Activated naive CD4-positive, alpha-beta T cell treated with anti-CD3 and anti-CD28 coated beads, Interleukin-2, amount 50 U/mL, for 24 hours (primary cell): Measurements from ENCODE around the gene TRAK1.

ENCODE experiments used
- H3K27ac Mint-ChIP-seq: one replicate; pipeline ENCODE4 v1.8.0; 2021; ENCODE audit warnings: mild to moderate bottlenecking, mixed read lengths
- H3K27me3 Mint-ChIP-seq: one replicate; pipeline ENCODE4 v1.8.0; 2021; ENCODE audit warnings: mixed read lengths
- H3K36me3 Mint-ChIP-seq: one replicate; pipeline ENCODE4 v1.8.0; 2021; ENCODE audit warnings: mixed read lengths
- H3K4me1 Mint-ChIP-seq: one replicate; pipeline ENCODE4 v1.8.0; 2021; ENCODE audit warnings: mixed read lengths
- H3K4me3 Mint-ChIP-seq: one replicate; pipeline ENCODE4 v1.8.0; 2021; ENCODE audit warnings: mild to moderate bottlenecking, mixed read lengths
- H3K9me3 Mint-ChIP-seq: one replicate; pipeline ENCODE4 v1.8.0; 2021; ENCODE audit warnings: mixed read lengths

The TRAK1 gene

DNA sequence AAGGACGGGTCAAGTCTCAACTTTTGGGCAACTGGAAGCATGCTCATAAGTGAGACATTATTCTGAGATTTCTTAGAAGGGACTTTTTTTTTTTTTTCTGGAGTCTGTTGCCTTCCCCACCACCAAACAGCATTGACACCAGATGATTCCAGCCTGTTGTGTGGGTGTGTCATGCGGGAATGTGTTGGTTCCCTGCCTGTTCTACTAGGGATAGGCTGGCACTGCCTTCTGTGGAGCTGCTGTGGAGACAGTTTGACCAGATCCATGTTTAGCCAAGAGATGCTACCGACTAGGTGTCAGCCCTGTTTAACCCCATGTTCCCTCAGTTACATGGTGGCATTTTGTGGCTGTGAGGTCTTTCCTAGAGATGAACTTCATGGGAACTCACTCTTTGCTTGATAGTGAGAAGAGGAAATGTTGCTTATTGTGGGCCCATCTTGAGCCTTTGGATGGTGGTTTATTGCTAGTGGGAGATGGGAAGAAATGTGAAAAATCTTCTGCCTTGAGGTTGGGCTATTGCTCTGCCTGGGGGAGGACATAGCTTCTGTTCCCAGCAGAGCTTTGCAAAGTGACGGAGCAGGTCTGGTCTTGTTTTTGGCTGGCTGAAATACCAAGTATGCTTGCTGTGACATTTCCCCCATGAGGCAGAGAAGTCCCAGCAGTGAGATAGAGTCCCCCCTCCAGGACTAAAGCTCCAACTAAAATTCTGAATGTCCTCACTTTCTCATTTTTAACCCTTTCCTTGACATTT lies 31.3 kb downstream of the TRAK1 start:
- no peak overlapping the region for H3K4me3 Mint-ChIP-seq
- H3K36me3 Mint-ChIP-seq, result peaks cover 11% of the 10 kb centered on the region
- H3K27ac Mint-ChIP-seq, result no peak overlapping the region
- H3K4me1 Mint-ChIP-seq, result peaks cover 9% of the 10 kb centered on the region
- H3K9me3 Mint-ChIP-seq, result no peaks in the 10 kb centered on the region
- no peaks in the 10 kb centered on the region for H3K27me3 Mint-ChIP-seq

DNA sequence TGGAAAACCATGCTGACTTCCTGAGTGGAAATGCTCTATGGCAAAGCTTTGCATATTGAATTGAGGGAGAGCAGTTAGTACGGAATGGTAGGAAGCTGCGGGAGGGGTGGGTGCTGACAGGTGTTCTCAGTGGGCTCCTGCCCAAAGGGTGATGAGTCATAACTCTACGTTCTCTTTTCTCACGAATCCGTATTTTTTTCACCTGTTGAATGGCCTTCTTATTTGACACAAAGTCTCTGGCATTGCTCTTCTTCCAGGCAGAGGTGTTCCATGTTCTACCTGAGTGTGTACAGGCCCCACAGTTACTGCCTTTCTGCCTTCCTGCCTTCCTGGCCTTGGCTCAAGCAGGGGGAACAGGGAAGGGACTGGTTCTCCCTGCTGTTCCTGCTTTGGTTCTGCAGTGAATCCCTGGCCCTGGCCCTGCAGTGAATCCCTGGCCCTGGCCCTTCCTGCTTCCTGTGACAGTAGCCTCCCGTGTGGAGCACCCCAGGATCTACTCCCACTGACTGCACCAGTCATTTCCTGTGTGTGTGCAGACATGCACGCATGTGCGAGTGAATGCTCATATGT lies 31.9 kb downstream of the TRAK1 start:
- Mint-ChIP-seq H3K4me3 (no peak overlapping the region), H3K27ac (no peak overlapping the region), H3K36me3 (peaks cover 11% of the 10 kb centered on the region), H3K27me3 (no peaks in the 10 kb centered on the region), H3K9me3 (no peaks in the 10 kb centered on the region), H3K4me1 (peaks cover 8% of the 10 kb centered on the region)

DNA sequence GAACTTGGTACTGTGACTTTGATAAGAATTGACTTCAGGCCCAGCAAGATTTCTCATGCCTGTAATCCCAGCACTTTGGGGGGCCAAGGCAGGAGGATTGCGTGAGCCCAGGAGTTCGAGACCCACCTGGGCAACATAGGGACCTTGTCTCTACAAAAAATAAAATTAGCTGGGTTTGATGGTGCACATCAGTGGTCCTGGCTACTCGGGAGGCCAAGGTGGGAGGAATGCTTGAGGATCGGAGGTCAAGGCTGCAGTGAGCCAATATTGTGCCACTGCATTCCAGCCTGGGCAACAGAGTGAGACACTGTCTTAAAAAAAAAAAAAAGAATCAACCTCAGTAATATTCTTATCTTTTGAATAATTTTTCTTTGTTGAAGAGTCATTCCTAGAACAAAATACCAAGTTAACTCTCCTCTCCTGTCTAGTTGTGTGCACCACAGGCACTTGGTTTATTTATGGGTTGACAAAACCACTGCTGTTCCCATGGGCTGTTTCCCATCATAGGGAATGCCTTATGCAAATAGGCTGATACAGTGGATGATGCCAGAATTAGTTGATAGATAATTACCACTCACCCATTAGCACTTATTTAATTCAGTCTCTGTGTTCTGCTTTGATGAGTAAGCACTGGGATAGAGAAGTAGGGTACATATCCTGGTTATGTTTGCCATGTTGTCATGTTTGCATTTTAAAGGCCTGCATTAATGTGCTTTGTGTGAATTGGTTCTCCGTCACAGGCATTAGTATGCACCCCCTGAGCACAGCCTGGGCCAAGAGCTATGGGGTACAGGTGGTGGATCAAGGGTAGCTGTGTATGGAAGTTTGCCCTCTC lies 32.9 kb downstream of the TRAK1 start:
- peaks cover 14% of the 10 kb centered on the region for H3K36me3 Mint-ChIP-seq

DNA sequence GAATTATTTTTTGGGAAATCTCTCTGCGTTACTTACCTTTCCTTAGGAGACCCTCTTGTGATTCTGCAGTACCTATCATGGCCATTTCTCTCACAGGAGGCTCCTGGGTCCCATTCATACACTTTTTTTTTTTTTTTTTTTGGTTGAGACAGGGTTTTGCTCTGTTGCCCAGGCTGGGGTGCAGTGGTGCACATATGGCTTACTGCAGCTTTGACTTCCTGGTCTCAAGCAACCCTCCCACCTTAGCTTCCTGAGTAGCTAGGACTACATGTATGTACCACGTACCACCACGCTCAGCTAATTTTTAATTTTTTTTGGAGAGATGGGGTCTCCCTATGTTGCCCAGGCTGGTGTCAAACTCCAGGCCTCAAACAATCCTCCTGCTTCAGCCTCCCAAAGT lies 36.1 kb downstream of the TRAK1 start:
- H3K4me3 Mint-ChIP-seq, result no peak overlapping the region

More for the DNA sequence above, 32.9 kb downstream of the TRAK1 start:
- H3K27me3 Mint-ChIP-seq, result no peaks in the 10 kb centered on the region
- H3K4me3 Mint-ChIP-seq, result no peak overlapping the region
- no peak overlapping the region for H3K27ac Mint-ChIP-seq
- no peaks in the 10 kb centered on the region for H3K9me3 Mint-ChIP-seq
- H3K4me1 Mint-ChIP-seq, result peaks cover 6% of the 10 kb centered on the region

DNA sequence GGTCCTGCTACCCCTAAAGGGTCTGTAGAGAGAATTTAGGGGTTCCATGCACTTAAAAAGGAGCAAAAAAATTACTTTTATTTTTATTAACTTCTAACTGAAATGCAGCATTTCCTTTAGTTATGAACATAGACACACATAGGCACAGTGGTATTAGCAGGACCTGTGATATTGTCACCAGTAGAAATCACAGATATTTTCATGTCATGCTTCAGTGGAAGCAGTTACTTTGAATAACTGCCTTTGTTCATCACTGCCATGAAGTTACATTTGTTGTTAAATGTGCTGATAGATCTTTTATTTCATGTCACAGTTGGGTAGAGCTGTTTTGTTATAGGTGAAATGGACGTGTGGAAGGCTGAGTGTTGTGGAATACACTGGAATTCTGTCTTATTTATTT lies 37.4 kb downstream of the TRAK1 start:
- no peak overlapping the region for H3K27ac Mint-ChIP-seq
- no peaks in the 10 kb centered on the region for H3K9me3 Mint-ChIP-seq
- no peaks in the 10 kb centered on the region for H3K4me1 Mint-ChIP-seq
- H3K36me3 Mint-ChIP-seq, result peaks cover 24% of the 10 kb centered on the region
- no peaks in the 10 kb centered on the region for H3K27me3 Mint-ChIP-seq
- H3K4me3 Mint-ChIP-seq, result no peak overlapping the region

More for the DNA sequence above, 36.1 kb downstream of the TRAK1 start:
- Mint-ChIP-seq H3K27me3 (no peaks in the 10 kb centered on the region), H3K9me3 (no peaks in the 10 kb centered on the region), H3K27ac (no peak overlapping the region), H3K36me3 (peaks cover 16% of the 10 kb centered on the region), H3K4me1 (no peaks in the 10 kb centered on the region)

DNA sequence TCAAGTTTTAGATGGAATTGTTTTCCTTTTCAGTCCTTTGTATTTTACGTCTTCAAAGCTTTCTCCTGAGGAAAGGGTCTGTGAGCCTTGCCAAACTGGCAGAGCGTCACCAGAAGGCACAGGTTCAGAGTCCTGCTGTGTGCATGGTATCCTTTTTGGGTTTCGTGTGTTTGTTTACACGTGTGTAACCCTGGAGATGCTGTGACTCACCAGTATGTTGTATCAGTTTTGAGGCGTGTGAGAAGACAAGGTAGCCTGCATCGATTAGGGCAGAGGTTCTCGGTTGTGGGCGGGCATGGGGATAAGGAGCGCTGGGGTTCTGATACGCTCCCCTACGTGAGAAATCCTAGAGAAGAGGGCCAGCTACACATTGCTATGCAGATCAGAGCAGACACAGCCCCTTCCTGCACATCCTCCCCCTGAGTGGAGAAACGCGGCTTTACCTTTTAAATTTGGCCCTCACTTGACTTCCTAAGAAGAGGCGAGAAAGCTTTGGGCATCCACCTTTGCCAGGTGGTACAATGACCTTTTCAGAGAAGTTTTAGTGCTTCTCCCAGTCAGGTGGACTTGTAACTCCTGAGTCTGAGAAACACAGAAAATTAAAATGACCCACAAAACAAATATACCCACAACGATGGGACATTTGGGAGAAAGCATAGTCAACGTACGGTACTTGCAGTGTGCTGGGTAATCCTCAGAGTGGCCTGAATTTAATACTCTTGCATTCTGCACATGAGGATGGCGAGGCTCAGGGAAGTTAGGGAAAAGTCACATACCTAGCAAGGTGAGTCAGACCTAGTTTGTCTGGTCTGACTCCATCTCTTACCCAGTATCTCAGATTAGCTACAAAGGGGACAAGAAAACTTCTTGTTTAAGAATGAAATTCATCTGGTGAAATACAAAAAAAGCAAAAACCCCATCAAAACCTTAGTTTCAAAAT lies 38.1 kb downstream of the TRAK1 start:
- H3K27ac Mint-ChIP-seq, result no peak overlapping the region
- H3K9me3 Mint-ChIP-seq, result no peaks in the 10 kb centered on the region
- no peaks in the 10 kb centered on the region for H3K27me3 Mint-ChIP-seq
- H3K4me1 Mint-ChIP-seq, result no peaks in the 10 kb centered on the region
- peaks cover 24% of the 10 kb centered on the region for H3K36me3 Mint-ChIP-seq
- no peak overlapping the region for H3K4me3 Mint-ChIP-seq

DNA sequence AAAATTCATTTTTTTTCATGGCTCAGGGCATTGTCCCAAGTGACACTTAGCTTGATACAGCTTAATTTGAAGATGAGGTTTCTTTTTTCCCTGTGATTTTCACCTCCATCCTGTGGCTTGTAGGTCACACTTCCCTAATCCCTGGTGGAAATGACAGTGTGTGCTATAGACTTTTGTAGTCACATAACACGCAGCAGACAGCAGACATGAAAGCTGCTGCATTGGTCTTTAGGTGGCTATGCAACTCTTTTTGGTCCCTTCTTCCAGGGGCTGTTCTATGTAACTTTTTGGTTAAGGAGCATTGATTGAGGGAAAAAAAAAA lies 38.8 kb downstream of the TRAK1 start:
- Mint-ChIP-seq H3K27me3 (no peaks in the 10 kb centered on the region), H3K9me3 (no peaks in the 10 kb centered on the region), H3K27ac (no peak overlapping the region), H3K4me3 (no peak overlapping the region), H3K36me3 (peaks cover 17% of the 10 kb centered on the region), H3K4me1 (no peaks in the 10 kb centered on the region)

DNA sequence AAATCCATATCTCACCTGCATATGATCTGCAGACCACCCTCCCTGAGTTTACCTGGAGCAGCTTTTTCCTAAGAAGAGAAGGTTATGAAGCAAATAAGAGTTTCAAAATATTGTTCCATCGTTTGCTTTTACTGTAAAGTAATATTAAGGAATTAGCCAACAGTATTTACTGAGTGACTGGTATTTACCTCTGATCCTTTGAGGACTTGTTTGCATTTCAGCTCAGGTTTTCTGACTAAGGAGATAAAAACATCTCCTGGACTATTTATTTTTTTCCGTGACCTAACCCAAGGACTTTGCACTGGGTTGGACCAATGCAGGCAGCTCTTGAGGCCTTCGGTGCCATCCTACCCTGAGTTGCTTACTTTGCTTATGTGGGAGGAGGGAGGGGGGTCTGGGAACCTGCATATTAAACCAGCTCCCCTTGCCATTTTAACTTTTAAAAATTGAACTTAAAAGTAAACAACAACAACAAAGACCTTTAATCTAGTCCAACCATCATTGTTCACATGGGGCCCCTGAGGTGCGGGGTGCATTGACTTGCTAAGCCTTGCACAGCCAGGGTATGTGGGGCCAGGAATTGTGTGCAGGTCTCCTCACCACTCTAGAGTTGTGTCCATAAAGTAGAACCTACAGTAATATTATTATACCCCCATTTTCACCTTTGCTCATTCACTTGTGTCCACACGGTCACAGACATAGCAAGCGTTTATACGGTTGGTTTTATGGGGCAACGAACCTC lies 39.3 kb downstream of the TRAK1 start:
- no peaks in the 10 kb centered on the region for H3K9me3 Mint-ChIP-seq
- peaks cover under 1% of the 10 kb centered on the region for H3K4me1 Mint-ChIP-seq
- H3K27ac Mint-ChIP-seq, result no peak overlapping the region
- peaks cover 16% of the 10 kb centered on the region for H3K36me3 Mint-ChIP-seq
- no peaks in the 10 kb centered on the region for H3K27me3 Mint-ChIP-seq
- H3K4me3 Mint-ChIP-seq, result no peak overlapping the region

DNA sequence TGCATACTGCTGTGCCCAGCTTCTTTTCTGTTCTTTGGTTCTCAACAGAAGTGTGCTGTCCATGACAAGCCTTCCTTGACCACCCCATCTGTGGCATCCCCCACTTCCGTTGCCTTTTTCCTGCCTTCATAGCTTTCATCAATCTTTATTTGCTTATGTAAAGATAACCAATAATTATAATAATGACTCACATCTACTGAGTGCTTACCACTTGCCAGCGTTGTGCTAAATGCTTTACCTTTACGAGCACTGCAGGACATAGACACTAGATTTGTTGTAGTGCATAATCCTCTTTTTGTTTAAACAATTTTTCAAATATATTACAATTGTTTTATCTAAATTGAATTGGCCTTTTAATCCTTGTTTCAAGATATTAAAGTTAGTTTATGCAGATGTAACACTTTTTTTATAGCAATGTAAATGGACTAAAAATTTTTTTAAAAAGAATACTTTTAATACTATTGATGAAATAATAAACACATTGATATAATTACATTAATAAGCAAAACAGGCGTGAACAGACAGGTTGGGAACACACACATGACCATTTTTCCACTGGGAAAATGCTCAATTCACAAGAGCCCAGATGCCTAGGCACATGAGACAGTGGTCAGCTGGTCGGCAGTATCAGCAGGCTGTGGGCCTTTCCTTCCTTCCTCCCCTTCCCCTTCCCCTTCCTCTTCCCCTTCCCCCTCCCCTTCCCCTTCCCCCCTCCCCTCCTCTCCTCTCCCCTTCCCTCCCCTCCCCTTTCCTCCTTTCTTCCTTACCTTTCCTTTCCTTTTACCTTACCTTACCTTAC lies 42.5 kb downstream of the TRAK1 start:
- no peak overlapping the region for H3K27ac Mint-ChIP-seq
- H3K36me3 Mint-ChIP-seq, result peaks cover 19% of the 10 kb centered on the region

DNA sequence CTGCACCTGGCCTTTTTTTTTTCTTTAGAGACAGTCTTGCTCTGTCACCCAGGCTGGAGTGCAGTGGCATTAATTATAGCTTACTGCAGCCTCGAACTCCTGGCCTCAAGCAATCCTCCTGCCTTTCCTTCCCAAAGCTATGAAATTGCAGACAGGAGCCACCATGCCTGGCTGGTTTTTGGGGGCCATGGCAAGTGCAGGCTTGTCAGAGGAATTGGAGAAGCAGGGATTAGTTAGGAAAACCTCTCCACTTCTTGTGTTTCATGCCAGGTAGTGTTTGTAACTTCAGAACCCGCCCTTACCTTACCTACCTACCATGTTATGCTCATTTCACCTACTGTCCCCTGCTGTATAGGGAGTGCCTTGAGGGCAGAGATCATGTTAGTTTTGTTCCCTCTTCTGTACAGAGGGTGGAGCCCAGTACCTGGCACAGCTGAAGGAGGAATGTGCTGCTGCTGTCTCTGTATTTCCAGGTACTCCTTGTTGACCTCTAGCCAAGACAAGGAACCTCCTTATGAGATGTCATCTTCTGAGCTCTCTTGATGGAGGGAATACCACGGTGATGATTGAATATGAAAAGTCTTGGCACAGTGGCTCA lies 43.8 kb downstream of the TRAK1 start:
- H3K9me3 Mint-ChIP-seq, result no peaks in the 10 kb centered on the region
- H3K36me3 Mint-ChIP-seq, result peaks cover 16% of the 10 kb centered on the region
- H3K4me3 Mint-ChIP-seq, result no peak overlapping the region
- no peaks in the 10 kb centered on the region for H3K27me3 Mint-ChIP-seq
- peaks cover 3% of the 10 kb centered on the region for H3K4me1 Mint-ChIP-seq
- no peak overlapping the region for H3K27ac Mint-ChIP-seq

More for the DNA sequence above, 42.5 kb downstream of the TRAK1 start:
- no peaks in the 10 kb centered on the region for H3K27me3 Mint-ChIP-seq
- no peaks in the 10 kb centered on the region for H3K9me3 Mint-ChIP-seq
- H3K4me1 Mint-ChIP-seq, result peaks cover 3% of the 10 kb centered on the region
- no peak overlapping the region for H3K4me3 Mint-ChIP-seq

DNA sequence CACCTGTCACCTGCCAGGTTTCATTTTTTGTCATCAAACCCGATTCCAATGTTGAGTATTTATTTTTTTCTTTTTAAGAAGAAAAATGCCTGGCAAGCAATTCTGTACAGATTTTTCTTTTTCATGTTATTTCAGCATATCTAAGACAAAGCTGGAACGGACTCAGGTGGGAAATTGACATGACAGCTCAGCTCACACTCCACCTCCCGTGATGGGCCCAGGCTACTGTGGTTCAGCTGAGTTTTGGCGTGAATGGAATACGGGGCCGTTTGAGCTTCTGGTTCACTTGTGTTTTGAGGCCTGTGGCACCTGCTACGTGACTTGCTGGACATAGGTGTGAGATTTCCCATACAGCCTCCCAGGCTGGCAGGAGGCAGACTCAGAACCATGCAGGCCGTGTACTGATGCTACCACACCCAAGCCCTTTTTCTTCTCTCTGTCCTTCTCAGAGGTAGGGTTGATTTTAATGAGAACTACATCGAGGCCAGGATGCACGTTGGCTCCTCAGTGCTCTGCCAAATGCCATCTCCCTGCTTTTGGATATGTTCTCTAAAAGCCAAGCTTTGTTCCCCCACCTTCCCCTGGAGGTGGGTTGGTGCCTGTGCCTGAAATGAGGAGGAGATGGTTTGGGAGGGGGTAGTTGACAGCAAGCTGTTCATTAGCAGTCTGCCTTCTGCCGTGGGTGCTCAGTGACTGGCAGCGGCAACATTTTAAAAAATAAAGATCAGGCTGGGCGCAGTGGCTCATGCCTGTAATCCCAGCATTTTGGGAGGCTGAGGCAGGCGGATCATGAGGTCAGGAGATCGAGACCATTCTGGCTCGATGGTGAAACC lies 48.7 kb downstream of the TRAK1 start:
- no peaks in the 10 kb centered on the region for H3K9me3 Mint-ChIP-seq
- H3K27me3 Mint-ChIP-seq, result no peaks in the 10 kb centered on the region
- peaks cover 8% of the 10 kb centered on the region for H3K36me3 Mint-ChIP-seq
- no peak overlapping the region for H3K4me3 Mint-ChIP-seq
- peaks cover 11% of the 10 kb centered on the region for H3K4me1 Mint-ChIP-seq
- no peak overlapping the region for H3K27ac Mint-ChIP-seq

DNA sequence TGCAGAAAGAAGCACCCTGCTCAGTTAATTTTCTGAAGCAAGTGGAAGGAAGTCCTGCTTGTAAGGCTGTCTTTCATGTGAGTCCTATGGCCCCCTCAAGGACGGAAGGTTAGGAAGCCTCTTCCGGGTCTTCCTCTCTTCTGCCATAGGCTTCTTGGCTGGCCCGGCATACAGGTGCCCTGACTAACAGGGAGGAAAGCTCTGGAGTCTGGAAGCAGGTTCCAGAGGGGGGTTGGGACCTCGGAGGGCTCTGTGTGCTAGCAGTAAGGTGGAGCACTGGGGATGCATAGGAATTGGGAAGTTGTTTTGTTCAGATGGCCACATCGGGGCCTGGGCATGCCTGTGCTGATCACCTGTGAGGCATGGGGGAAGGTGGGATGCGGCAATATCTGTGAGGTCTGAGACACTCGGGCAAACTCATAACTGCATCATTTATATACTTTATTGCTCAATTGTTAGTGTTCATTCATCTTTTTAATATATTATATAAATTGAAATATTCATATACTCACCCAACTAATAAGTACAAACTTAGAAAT lies 49.6 kb downstream of the TRAK1 start:
- Mint-ChIP-seq H3K4me3 (no peak overlapping the region), H3K4me1 (peaks cover 8% of the 10 kb centered on the region), H3K27ac (no peak overlapping the region), H3K36me3 (peaks cover 4% of the 10 kb centered on the region), H3K9me3 (no peaks in the 10 kb centered on the region), H3K27me3 (no peaks in the 10 kb centered on the region)

DNA sequence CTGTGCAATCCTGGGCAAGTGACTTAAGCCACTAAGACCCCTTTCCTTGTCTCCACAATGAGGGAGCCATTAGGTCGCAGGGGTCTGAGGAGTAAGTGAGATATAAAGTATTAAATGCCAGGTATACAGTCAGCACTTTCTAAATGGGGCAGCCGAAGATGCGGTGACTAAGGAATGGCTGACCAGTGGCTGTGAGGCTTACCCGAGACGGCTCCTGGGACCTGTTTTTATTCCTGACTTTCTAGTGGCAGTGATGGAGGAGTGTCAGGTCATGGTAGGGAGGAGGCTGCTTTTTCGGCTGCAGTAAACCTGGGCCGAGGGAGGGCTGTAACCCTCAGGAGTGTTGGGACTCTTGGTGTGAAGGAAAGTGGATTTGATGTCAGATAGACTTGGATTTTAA lies 52.3 kb downstream of the TRAK1 start:
- peaks cover 4% of the 10 kb centered on the region for H3K36me3 Mint-ChIP-seq
- H3K27me3 Mint-ChIP-seq, result no peaks in the 10 kb centered on the region
- no peaks in the 10 kb centered on the region for H3K9me3 Mint-ChIP-seq
- peaks cover 24% of the 10 kb centered on the region for H3K4me1 Mint-ChIP-seq
- H3K27ac Mint-ChIP-seq, result no peak overlapping the region
- no peak overlapping the region for H3K4me3 Mint-ChIP-seq
